HUES48 (cell line): ENCODE results near the gene PRKCH.
A peak's percentile ranks its signal among the peaks of the same experiment; 100 is the strongest.

ENCODE experiments used
- H3K27ac ChIP-seq: one replicate; pipeline ENCODE4 v1.7.0; 2013; ENCODE audit warnings: low read depth, low read length, inconsistent platforms
- H3K27me3 ChIP-seq: 2 replicates; pipeline ENCODE4 v1.6.1; 2013; ENCODE audit warnings: mild to moderate bottlenecking, low read length; ENCODE audit not compliant: control insufficient read depth, insufficient read depth
- H3K36me3 ChIP-seq: 2 replicates; pipeline ENCODE4 v1.6.1; 2013; ENCODE audit warnings: low read length; ENCODE audit not compliant: control insufficient read depth, insufficient read depth
- H3K4me1 ChIP-seq: 2 replicates; pipeline ENCODE4 v1.6.1; 2013; ENCODE audit warnings: mild to moderate bottlenecking, low read length; ENCODE audit not compliant: control insufficient read depth, insufficient read depth
- H3K4me3 ChIP-seq: 2 replicates; pipeline ENCODE4 v1.5.1; 2013; ENCODE audit warnings: mild to moderate bottlenecking, low read depth, low read length
- H3K9ac ChIP-seq: 2 replicates; pipeline ENCODE4 v1.6.1; 2013; ENCODE audit warnings: mild to moderate bottlenecking, low read depth, low read length, moderate library complexity
- H3K9me3 ChIP-seq: 2 replicates; pipeline ENCODE4 v1.6.1; 2013; ENCODE audit warnings: low read length; ENCODE audit not compliant: control insufficient read depth, insufficient read depth

Gene PRKCH

DNA sequence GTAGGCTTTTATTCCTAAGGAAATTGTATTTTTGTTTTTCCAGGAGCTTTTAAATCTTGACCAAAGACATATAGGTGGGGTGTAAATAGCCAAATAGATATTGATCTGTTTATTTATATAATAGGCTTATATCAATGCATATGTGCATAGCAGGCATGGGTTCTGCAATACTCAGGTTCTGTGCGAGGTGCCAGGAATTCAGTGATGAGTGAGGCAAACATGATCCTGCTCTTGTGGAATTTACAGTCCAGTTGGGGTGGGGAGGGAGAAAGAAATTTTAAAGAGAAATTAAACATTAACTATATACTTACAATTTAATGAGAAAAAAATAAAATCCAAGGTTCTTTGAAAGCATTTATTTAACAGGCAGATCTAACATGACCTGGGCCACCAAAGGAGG lies 213.7 kb downstream of the PRKCH start:
- no peaks in the 10 kb centered on the region for H3K36me3 ChIP-seq

DNA sequence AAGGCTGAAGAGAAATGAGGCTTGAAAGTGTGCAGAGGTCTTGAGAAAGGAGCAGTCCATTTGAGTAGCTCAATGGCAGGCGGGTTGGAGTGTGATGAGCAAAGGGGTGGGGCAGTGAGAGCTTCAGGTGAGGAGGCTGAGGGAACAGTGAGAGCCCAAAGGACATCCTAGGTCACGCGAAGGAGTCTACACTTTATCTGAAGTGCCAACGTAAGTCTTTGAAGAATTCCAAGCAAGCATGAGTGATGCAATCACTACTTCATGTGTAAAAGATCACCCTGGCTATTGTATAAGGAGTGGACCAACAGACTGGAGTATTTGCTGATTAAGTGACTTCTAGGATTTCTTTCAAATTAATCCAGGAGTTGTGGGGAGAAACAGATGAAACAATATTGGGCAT lies 214.1 kb downstream of the PRKCH start:
- no peak overlapping the region for H3K4me3 ChIP-seq
- no peak overlapping the region for H3K9ac ChIP-seq
- peaks cover 16% of the 10 kb centered on the region for H3K4me1 ChIP-seq
- H3K36me3 ChIP-seq: no peaks in the 10 kb centered on the region
- H3K27me3 ChIP-seq: no peaks in the 10 kb centered on the region
- H3K27ac ChIP-seq: no peak overlapping the region
- H3K9me3 ChIP-seq: no peaks in the 10 kb centered on the region

More for the DNA sequence above, 213.7 kb downstream of the PRKCH start:
- H3K27ac ChIP-seq: no peak overlapping the region
- H3K27me3 ChIP-seq: no peaks in the 10 kb centered on the region
- H3K4me1 ChIP-seq: peaks cover 16% of the 10 kb centered on the region
- no peak overlapping the region for H3K4me3 ChIP-seq
- H3K9ac ChIP-seq: no peak overlapping the region
- H3K9me3 ChIP-seq: no peaks in the 10 kb centered on the region

DNA sequence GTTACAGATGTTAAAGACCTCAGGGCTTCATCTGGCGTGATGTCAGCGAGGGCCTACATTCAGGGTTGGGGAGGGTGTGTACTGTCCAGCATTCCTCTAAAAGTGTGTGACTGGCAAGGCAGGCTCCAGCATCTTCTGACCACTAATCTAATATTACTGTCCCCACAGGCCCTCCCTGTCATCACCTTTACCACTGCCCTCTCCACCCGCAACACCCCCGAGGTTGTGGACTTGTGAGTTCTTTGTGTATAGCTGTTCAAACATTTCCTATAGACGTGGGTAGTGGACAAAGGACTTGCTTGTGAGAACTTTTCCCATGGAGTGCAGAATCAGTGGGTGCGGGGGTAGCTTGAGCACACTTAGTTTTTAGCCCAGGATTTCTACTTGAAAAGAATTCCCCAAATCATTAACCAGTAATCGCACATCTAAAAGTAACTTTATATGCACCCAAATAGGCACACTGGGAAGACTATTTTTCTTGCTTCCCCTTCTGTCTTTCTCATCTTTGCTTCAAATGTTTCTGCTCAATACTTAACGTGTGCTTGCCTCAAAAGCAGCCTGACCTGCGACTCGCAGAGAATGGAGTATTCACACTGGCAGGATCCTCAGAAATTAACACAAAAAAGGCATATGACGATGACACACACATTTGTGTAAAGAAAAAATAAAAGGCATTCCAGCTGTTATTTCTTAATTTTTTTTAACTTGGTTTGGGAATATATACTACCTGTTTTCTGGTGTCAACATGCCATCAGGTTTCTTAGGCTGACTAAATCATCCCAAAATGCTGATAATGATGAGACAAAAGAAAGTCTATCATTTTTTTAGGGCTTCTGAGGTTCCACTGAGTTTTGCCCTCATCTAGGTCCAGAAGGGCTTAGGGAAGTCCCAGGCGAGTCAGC lies 215.5 kb downstream of the PRKCH start:
- no peaks in the 10 kb centered on the region for H3K9me3 ChIP-seq
- H3K4me1 ChIP-seq: peaks cover 16% of the 10 kb centered on the region
- H3K27ac ChIP-seq: peak overlapping the region; percentile 63
- peak overlapping the region; percentile 50; the same call in 1 of the 2 replicates for H3K9ac ChIP-seq
- no peak overlapping the region for H3K4me3 ChIP-seq
- H3K36me3 ChIP-seq: no peaks in the 10 kb centered on the region
- no peaks in the 10 kb centered on the region for H3K27me3 ChIP-seq

DNA sequence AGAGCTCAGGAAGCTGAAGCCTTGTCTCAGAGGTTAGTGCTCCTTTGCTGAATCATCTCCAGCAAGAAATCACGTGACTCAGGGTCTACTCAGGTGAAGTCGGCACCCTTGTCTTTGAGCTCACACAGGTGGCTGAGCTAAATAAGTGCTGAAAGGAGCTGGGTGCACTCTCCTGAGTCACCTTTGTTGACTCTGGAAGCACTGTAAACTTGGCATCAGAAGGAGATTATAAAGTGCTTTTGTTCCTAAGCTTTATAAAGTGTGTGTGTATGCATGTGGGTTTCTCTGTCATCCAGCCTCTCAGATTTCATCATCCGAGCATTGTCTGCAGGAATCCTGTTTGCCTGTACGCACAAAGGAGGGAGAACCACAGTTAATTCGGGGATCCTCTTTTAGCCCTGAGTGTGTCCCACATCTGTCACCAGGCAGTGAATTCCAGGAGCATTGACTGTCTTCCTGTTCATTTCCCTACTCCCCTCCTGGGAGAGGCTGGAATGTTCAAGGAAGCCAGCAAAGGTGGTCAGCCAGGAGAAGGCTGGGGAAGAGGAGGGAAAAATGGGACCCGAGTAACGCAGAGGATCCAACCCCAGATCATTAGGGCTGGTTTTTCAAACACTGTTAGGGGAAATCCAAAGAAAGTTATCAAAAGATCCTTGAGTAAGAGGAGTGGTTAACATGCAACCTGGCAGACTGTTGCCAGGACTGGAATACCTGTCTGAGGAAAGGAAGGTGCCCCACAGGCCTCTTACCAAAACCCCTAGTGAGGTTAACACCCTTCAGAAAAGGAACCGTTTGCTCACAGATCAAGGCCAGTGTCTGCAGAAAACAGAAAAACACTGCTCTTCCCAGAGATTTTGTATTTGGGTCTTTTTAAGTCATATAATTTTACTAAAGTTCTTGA lies 216.4 kb downstream of the PRKCH start:
- no peak overlapping the region for H3K4me3 ChIP-seq
- no peaks in the 10 kb centered on the region for H3K27me3 ChIP-seq
- H3K36me3 ChIP-seq: no peaks in the 10 kb centered on the region
- no peaks in the 10 kb centered on the region for H3K9me3 ChIP-seq
- H3K4me1 ChIP-seq: peaks cover 16% of the 10 kb centered on the region
- peak overlapping the region; percentile 50 for H3K9ac ChIP-seq
- peak overlapping the region; percentile 63 for H3K27ac ChIP-seq

DNA sequence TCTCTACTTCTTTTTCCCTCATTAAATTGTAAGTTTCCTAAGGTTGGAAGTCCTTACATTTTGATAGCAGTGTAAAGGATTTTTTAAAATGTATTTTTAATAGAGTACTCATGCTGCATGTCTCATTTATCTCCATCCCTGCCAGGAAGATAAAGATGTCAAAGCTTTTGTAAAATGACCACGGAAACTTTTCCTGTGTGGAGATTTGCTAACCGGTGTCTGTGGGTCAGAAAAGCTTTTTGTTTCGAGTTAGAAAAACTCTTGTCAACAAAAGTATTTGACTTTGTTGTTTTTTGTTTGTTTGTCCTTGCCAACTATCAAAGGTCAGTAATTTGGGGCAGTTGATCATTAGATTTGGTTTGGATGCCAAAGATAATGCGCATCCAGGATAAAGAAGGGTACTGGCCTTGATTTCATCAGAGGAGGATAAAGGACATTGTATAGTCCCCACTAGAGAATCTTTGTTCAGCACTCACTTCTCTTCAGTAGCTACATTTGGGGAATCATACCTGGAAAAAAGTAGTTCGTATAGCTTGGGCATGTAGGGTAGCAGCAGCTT lies 217.2 kb downstream of the PRKCH start:
- H3K27me3 ChIP-seq: no peaks in the 10 kb centered on the region
- H3K9me3 ChIP-seq: no peaks in the 10 kb centered on the region
- peaks cover 16% of the 10 kb centered on the region for H3K4me1 ChIP-seq
- no peak overlapping the region for H3K27ac ChIP-seq
- no peak overlapping the region for H3K9ac ChIP-seq
- no peak overlapping the region for H3K4me3 ChIP-seq
- no peaks in the 10 kb centered on the region for H3K36me3 ChIP-seq

DNA sequence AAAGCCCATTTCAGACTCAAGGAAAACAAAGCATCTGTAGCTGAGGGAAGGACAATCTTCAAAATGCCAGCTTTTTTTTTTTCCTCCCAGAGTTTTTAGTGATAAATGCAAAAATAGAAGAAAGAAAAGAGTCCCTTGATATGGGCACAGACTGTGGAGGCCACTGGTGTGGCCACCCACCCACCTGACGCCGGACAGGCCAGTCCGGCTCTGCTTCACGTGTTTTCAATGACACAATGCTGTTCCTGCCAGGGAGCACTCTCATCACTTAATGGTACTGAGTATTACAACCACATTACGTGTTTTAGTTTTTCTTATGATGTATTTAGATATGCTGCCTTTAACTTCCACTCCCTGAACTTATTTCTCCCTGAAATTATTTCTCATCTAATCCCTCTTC lies 218.3 kb downstream of the PRKCH start:
- peaks cover 16% of the 10 kb centered on the region for H3K4me1 ChIP-seq
- no peak overlapping the region for H3K27ac ChIP-seq
- no peak overlapping the region for H3K4me3 ChIP-seq
- H3K27me3 ChIP-seq: no peaks in the 10 kb centered on the region
- H3K9me3 ChIP-seq: no peaks in the 10 kb centered on the region
- no peak overlapping the region for H3K9ac ChIP-seq
- no peaks in the 10 kb centered on the region for H3K36me3 ChIP-seq

DNA sequence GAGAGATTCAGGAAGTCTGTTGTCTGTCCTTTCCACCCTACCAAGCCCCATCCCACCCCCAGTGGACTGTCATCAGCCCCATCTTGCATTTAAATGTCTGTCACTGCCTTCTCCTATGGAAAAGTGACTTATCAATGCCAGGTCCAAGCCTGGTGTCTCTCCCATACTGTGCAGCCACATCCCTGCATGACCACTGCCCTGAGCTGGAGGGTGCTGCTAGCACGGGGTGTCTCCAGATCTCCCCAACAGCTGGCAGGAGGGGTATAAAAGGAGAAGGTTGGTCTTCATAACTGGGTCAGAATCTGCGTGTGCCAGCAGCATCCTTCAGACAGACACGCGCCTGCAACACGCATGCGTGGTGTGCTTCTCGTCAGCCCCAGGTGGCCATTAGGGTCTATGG lies 219.6 kb downstream of the PRKCH start:
- H3K36me3 ChIP-seq: no peaks in the 10 kb centered on the region
- no peak overlapping the region for H3K9ac ChIP-seq
- H3K4me3 ChIP-seq: no peak overlapping the region
- H3K27me3 ChIP-seq: no peaks in the 10 kb centered on the region
- no peaks in the 10 kb centered on the region for H3K9me3 ChIP-seq
- peaks cover 16% of the 10 kb centered on the region for H3K4me1 ChIP-seq
- H3K27ac ChIP-seq: no peak overlapping the region

DNA sequence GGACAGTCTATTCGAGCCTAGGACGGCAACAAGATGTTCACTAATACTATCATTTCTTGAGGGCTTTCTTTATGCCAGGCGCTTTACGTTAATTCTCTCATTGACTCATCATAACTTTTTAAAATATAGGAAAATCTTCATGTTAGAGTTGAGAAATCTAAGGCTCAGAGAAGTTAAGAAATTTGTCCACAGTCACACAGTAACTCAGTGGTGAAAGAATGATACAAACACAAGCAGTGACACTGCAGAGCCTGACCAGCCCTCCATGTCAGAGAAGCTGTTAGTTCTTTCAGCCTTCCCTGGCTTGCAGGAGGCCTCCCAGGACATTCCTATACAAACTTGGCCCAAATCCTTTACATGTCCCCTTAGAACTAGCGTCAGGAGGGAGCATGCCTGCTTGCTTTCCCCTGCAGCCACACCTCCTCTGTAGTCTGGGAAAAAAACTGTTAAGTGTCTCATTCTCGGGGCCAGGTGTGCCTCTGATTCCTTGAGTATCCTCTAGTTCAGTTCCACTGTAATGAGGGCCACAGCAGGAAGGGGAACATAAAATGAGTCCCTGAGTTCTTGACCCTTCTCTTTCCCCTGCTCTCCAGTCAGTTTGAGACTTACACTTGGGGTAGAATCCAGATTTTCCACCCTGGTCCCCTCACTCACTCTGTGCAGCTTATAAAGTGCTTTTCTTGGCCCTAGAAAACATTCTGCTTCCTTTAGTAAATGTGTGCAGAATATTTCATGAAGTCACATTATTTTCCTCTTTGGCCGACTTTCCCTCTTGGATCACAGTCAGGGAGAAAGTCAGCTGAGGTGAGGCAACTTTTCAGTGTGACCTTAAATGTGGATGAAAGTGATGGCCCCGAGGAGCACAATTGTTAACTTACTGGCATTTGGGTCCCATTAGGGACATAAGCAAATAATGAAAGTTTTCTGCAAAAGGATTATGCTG lies 221.7 kb downstream of the PRKCH start:
- Histone ChIP-seq H3K4me3 (no peak overlapping the region), H3K36me3 (no peaks in the 10 kb centered on the region), H3K9ac (no peak overlapping the region), H3K27me3 (no peaks in the 10 kb centered on the region), H3K27ac (no peak overlapping the region), H3K9me3 (no peaks in the 10 kb centered on the region), H3K4me1 (peaks cover under 1% of the 10 kb centered on the region; the same call in 1 of the 2 replicates)

DNA sequence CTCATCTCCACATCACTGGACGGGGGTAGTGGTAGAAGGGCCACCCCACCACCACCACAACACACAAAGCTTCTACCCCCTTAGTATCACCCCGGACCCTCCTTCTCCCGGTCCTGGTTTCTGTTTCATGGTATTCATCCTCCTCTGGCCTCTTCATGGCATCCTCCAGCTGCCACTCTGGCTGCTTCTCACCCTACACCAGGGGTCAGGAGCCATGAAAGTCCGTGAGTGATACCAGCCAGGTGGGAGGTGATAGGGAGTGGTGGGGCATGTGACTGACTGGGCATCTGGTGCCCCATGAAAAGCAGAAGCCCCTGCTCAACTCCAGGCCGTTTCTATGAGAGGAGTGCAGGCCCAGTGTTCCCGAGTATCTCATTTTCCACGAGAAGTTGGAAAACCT lies 222.6 kb downstream of the PRKCH start:
- Histone ChIP-seq H3K9me3 (no peaks in the 10 kb centered on the region), H3K27me3 (no peaks in the 10 kb centered on the region), H3K36me3 (no peaks in the 10 kb centered on the region), H3K9ac (no peak overlapping the region), H3K27ac (no peak overlapping the region), H3K4me3 (no peak overlapping the region), H3K4me1 (no peaks in the 10 kb centered on the region)
